ENCODE data around the gene CD70.
"Not testable (repeated sequence)": the region's sequence is repeated elsewhere in the genome, so short reads cannot be mapped to it uniquely, and the experiment has no call there.

The CD70 gene

DNA sequence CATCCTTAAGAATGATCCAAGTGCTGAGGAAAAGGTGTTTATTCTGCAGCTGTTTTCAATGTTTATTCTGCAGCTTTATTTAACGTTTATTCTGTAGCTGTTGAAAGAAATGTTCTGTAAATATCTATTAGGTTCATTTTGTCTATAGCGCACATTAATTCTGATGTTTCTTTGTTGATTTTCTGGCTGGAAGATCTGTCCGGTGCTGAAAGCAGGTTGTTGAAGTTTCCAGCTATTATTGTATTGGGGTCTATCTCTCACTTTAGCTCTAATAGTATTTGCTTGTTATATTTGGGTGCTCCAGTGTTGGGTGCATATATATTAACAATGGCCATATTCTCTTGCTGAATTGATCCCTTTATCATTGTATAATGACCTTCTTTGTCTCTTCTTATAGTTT is 20.2 kb downstream of the CD70 start:
- no peak for DNase-seq (ENCODE audit: low read depth, low spot score)

- DNase-seq (ENCODE audit: low read depth, low spot score): no peak
Observed at GRCh38 chr19:6568816-6569215, 22.1 kb downstream of the CD70 start.

DNA sequence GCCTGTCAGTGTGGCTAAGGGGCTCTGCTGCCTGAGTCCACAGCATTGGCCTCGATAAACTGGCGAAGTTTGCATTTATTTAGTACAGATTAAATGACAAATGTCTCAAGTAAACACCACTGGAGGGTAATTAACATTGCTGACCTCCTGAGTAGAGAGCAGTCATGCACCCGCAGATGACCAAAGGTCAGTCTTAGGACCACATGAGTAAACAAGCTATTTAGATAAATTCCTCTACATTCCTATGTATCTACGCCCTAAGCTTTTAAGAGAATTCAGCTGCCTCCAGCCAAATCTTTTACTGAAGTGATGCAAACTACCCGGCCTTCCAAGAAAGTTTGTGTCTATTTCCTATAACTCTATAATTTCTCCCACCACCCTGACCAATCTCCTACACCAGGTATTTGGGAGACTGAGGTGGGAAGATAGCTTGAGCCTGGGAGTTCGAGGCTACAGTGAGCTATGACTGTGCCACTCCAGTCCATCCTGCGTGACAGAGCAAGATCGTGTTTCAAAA is 22.9 kb downstream of the CD70 start:
- no peak for DNase-seq (ENCODE audit: low read depth, low spot score)

GRCh38 chr19:6566727-6567126 is 24.2 kb downstream of the CD70 start:
- DNase-seq (ENCODE audit: low read depth, low spot score): not testable (repeated sequence)

DNA sequence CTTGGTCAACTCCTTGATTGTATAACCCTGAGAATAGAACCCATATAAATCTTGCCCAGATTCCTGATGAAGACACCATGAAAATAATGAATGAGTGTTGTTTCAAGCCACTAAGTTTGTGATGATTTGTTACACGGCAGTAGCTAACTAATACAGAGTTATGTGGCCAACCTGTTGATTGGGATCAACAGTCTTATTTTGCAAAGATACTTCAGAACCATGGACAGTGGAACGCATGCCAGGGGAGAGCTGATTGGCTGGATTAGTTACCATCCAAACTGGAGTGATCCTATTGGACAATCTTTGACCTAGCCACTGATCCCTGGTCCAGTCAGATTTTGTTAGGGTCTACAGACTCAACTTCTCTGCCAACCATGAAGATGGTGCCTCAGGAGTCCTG is 26.6 kb downstream of the CD70 start:
- DNase-seq (ENCODE audit: low read depth, low spot score): peak; percentile 29

GRCh38 chr19:6562437-6562836 is 28.5 kb downstream of the CD70 start:
- not testable (repeated sequence) for DNase-seq (ENCODE audit: low read depth, low spot score)

DNA sequence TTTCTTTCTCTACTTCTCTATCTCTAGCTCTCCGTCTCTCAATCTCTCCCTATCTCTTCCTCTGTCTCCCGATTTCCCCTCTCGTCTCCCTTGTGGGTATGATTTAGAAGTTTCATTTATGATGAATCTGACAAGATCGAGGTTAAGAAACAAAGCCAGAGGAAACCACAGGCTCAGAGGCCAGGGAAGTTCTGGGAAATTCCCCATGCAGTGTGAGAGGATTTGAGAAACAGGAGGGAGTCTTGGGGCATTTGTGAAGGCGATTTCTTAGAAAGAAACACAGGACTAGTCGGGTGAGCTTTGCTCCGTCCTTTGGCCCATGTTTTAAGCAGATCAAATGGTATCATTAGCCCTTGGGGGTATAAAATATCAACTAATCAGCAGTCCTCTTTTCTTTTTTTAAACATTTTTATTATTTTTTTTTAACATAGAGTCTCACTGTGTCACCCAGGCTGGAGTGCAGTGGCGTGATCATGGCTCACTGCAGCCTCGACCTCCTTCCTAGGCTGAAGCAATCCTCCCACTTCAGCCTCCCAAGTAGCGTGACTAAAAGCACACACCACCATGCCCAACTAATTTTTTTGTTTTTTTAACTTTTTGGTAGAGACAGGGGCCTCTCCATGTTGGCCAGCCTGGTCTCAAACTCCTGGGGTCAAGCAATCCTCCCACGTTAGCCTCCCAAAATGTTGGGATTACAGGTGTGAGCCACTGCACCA is 34.3 kb downstream of the CD70 start:
- peak; percentile 40 for DNase-seq (ENCODE audit: low read depth, low spot score)

DNA sequence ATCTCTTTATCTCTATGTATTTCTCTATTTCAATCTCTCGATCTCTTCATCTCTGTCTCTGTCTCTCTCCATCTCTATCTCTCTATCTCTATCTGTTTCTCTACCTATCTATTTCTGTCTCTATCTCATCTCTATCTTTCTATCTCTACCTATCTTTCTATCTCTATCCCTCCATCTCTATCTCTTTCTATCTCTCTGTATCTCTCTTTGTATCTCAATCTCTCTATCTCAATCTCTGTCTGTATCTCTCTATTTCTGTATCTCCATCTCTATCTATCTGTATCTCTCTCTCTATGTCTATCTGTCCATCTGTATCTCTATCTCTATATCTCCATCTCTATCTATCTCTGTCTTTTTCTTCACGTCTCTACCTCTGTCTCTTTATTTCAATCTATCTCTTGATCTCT is 34.9 kb downstream of the CD70 start:
- DNase-seq (ENCODE audit: low read depth, low spot score): no peak

GRCh38 chr19:6551607-6552450 is 39.1 kb downstream of the CD70 start:
- DNase-seq (ENCODE audit: low read depth, low spot score): no peak

GRCh38 chr19:6551091-6551490 is 39.9 kb downstream of the CD70 start:
- no peak for DNase-seq (ENCODE audit: low read depth, low spot score)

- not testable (repeated sequence) for DNase-seq (ENCODE audit: low read depth, low spot score)
Observed at GRCh38 chr19:6550679-6551078, 40.3 kb downstream of the CD70 start.

- no peak for DNase-seq (ENCODE audit: low read depth, low spot score)
Observed at GRCh38 chr19:6543866-6544347, 47.0 kb downstream of the CD70 start.

DNA sequence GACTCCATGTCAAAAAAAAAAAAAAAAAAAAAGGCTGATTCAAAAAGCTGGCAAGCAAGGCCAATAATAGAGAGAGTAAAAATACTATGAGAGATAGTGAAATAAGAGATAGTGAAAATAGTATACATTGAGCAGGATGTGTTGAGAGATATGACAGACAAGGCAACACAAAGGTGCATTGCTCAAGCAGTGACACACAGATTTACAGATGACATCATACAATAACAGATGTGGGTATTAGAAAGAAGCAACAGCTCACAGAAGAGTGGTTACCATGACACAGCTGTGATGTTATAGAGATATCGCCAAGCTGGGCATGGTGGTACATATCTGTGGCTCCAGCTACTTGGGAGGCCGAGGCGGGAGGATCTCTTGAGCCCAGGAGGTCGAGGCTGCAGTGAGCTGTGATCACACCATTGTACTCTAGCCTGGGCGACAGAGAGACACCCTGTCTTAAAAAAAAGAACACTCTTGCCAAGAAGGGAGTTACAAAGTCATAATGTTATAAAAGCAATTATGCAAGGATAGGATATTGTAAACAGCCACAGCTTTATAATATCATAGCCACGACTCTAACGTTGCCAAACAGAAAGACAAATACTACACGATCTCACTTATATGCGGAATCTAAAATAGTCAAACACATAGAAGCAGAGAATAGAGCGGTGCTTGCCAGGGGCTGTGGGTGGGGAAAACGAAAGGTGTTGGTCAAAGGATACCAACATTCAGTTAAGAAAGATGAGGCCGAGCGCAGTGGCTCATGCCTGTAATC is 49.8 kb downstream of the CD70 start:
- no peak for DNase-seq (ENCODE audit: low read depth, low spot score)

- DNase-seq (ENCODE audit: low read depth, low spot score): no peak
Observed at GRCh38 chr19:6539514-6539913, 51.4 kb downstream of the CD70 start.
